HG03342 (cell line): ENCODE results near the gene HHIP.

Experiments
- ATAC-seq: cut with Tn5 transposase; IDR thresholded peaks from one replicate; pipeline ENCODE4 v1.9.1; 2021; ENCODE audit warnings: mild to moderate bottlenecking, moderate library complexity; ENCODE audit not compliant: unreplicated experiment

HHIP gene

GRCh38 chr4:144655491-144655890, 9.5 kb downstream of the HHIP start:
- no peak for ATAC-seq

DNA sequence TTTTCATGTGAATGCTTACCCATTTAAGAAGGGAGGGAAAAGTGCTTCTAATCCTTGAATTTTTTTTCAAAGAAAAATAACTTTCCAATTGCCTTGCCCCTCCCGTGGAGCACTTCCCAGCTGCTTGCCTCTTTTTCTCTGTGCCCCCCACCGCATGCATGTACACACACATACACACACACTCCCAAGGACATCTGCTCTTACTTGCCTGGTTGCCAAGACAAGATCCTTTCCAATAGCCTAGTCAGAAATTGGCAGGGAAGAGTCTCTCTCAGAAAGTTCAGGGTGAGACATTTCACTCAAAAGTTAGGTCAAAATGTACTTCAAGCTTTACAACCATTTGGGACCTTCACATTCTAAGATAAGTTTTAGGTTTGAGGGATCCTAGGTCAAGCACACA, 10.9 kb downstream of the HHIP start:
- ATAC-seq, result no peak

DNA sequence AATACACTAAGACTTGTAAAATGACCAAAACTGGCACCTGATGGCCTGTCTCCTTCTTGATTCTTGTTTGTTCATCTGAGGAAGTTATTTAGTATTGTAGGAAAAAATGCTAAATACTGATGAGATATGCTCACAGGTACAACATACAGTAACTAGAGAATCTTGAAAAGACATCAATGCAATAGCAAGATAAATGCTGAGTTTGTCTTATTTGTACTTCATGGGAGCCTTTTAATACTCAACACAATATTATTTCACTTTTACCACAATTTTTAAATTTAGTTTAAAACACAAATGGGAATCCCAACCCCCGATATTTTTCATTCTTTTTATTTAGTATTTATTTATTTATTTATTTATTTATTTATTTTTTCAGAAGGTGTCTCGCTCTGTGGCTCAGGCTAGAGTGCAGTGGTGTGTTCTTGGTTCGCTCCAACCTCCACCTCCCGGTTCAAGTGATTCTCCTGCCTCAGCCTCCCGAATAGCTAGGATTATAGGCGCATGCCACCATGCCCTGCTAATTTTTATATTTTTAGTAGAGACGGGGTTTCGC, 12.1 kb downstream of the HHIP start:
- no peak for ATAC-seq

- no peak for ATAC-seq
These were observed 12.9 kb downstream of the HHIP start for GRCh38 chr4:144658903-144659302.

GRCh38 chr4:144659447-144659846, 13.5 kb downstream of the HHIP start:
- no peak for ATAC-seq

DNA sequence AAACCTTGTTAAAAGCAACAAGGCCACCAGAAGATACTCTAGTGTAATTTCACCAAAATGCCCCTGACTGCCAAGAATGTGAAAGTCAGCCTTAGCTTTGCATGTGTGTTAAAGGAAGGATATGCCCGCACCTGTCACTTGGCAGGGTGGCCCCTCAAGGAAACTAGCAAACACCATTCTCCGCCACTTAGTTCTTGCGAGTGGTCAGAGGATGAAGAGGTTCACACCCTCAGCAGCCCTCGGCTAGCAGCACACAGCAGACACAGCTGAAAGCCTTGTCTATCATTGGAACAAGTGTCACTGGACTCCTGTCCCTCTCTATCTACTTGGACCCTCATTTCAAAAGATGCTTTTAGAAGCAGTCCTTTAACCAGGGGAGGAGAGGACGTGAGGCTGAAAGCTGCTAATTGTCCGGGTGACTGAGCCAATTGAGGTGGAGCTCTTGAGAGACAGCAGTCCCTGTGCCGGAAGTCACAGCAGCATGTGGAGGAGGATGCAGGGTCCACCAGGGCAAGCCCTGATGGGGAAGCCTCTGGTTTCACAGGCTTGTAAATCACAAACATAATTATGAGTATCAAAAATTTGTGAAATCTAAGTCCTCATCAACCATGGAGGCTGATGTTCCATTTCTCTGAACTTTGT, 18.0 kb downstream of the HHIP start:
- ATAC-seq, result no peak

- ATAC-seq, result no peak
These were observed 20.7 kb downstream of the HHIP start for GRCh38 chr4:144666539-144667175.

DNA sequence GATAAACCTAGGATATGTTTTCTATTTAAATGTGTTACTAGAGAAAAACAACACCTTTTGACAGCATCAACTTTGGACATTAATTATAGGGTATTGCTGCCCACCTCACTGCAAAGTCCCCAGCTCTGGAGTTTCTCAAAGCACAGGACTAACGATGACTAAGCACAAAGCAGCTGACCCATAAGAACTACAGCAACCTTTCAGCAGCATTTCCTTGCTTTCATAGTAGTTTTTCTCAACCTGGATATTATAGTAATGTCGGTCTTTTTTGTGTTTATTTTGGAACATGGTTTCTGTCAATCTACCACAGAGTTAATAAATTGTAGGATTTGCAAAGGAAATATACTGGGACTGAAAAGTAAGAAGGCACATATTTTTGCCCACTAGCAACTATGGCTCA, 21.5 kb downstream of the HHIP start:
- no peak for ATAC-seq

GRCh38 chr4:144670776-144671175, 24.8 kb downstream of the HHIP start:
- ATAC-seq, result no peak

GRCh38 chr4:144674711-144675110, 28.8 kb downstream of the HHIP start:
- ATAC-seq, result no peak

DNA sequence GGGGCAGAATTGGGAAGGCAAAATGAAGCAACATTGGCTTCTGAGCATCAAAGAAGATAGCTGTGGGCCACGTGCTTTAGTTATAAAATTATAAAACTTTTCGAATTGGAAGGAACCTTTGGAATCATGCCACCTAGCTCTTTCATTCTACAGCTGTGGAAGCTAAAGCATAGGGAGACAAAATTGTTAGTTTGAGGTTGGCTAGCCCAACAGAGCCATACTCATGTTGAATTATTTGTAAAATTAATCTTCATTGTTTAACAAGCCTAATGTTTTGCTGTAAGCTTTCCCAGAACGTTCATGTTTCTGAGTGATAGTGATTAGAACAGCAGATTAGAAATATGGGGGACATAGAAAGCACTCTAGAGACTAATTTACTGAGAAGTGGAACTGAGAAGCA, 35.9 kb downstream of the HHIP start:
- no peak for ATAC-seq

DNA sequence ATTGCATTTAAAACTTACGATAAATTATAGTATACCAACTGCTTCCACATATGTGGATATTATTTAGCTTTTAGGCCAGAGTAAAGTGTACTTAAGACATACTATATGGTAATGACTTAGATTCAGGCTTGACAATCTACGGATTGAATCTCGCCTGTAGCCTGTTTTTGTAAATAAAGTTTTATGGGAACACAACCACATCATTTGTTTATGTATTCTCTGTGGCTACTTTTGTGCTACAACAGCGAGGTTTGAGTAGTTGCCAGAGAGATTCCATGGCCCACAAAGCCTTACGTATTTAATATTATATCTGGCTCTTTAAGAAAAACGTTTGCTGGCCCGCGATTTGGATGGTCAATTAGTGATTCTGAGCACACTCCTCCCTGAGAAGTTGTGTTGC, 37.6 kb downstream of the HHIP start:
- no peak for ATAC-seq

GRCh38 chr4:144685911-144686310, 40.0 kb downstream of the HHIP start:
- ATAC-seq, result no peak

DNA sequence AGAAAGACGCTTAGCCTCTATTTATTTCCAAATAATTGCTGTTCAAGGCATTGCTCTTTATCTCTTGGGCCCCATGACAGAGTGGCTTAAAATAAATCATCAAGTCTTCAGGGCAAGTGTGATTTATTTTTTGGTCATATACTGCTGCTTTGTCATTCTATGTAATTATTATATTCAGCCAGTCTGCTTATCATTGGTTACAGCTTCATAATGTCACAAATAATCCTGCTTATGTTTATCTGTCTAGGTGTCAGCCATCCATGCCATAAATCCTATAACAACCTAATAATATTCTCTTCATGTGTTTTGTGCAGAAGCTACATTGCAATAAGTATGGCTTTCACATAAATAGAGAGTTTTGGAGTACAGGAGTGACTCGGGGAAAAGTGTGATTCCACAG, 41.0 kb downstream of the HHIP start:
- ATAC-seq, result no peak

- no peak for ATAC-seq
These were observed 41.5 kb downstream of the HHIP start for GRCh38 chr4:144687466-144687865.

DNA sequence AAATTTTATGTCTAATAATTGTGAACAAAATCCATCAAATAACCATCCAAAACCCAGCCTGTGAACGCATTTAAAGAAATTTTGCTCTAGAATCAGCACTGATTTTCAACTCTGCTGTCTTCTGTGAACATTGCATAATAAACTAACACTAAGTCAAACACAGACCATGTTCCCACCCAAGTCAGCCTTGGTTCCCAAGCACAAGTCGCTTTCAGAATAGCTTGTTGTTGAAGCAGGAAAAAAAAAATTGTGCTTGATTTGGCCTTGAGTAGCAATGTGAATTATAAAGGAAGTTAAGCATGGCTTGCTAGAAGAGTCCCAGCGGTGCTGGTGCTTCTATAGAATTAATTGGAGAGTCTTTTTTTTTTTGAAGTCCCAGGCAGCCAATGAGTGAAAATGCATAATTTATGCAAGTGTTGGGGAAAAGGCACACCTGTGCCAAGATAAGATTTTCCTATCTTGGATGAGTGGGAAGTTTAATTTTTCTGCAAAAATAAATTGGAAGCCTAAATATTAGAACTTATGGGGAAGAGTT, 42.1 kb downstream of the HHIP start:
- no peak for ATAC-seq

DNA sequence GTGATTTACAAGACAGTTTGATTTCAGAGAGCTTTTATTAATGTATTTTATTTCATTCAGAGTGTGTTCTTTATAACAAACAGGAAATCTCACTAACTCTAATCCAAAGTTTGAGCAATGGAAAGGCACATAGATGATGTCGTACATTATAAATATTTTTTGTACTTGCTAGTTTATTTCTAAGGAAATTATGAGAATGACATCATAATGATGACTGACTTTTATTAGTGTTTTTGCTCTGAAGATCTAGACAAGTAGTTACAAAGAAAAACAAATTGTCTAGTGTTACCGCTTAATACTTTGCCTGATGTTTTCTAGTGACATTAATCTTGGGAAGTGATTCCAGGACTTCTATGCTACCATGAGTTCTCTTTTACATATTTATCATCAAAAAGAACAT, 43.2 kb downstream of the HHIP start:
- no peak for ATAC-seq

DNA sequence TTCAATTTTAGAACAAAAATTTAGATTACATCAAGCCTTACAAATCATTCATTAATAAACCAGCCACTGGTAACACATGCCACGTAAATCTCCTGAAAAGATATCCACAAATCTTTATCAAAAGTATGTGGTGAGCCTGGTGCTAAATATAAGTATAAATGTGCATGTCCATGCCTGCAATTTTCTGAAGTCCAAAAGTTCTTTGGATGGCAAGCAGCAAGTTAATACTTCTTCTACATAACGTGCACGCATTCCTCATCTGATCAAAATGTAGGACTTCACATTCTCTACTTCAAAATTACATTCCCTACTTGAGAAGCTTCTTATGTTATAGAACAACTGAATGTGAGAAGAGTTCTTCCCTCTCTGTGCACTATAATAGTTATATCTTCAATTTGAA, 49.8 kb downstream of the HHIP start:
- no peak for ATAC-seq

- no peak for ATAC-seq
These were observed 50.4 kb downstream of the HHIP start for GRCh38 chr4:144696376-144696775.

GRCh38 chr4:144699565-144699964, 53.6 kb downstream of the HHIP start:
- no peak for ATAC-seq

DNA sequence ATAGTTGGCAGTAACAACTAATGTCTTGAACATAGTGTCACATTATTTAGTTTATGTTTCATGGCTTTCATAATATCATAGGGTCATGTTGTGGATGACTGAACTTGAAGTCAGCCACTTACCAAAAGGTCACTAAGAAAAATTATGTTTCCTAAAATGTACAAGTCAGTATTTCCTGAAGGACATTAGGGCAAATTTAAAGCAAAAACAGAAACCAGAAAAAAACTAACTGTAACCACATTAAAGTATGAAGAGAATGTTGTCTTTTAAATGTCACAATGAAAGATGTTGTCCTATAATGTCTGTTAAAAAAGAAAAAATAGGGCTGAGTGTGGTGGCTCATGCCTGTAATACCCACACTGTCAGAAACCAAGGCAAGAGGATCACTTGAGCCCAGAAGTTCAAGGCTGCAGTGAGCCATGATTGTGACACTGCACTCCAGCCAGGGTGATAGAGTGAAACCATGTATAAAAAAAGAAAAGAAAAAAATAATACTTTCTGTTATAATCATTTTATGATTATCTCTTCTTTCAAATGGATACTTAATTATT, 55.8 kb downstream of the HHIP start:
- no peak for ATAC-seq

- ATAC-seq, result no peak
These were observed 57.5 kb downstream of the HHIP start for GRCh38 chr4:144703494-144703893.
